Germinal center (tissue), 1 donor: ENCODE data around the gene NEDD4L.
"Not testable (repeated sequence)": the region's sequence is repeated elsewhere in the genome, so short reads cannot be mapped to it uniquely, and the experiment has no call there.

Experiments
- DNase-seq: peaks from one replicate; pipeline ENCODE4 v3.0.0; 2012; ENCODE audit warnings: mixed read lengths, low spot score

NEDD4L gene

DNA sequence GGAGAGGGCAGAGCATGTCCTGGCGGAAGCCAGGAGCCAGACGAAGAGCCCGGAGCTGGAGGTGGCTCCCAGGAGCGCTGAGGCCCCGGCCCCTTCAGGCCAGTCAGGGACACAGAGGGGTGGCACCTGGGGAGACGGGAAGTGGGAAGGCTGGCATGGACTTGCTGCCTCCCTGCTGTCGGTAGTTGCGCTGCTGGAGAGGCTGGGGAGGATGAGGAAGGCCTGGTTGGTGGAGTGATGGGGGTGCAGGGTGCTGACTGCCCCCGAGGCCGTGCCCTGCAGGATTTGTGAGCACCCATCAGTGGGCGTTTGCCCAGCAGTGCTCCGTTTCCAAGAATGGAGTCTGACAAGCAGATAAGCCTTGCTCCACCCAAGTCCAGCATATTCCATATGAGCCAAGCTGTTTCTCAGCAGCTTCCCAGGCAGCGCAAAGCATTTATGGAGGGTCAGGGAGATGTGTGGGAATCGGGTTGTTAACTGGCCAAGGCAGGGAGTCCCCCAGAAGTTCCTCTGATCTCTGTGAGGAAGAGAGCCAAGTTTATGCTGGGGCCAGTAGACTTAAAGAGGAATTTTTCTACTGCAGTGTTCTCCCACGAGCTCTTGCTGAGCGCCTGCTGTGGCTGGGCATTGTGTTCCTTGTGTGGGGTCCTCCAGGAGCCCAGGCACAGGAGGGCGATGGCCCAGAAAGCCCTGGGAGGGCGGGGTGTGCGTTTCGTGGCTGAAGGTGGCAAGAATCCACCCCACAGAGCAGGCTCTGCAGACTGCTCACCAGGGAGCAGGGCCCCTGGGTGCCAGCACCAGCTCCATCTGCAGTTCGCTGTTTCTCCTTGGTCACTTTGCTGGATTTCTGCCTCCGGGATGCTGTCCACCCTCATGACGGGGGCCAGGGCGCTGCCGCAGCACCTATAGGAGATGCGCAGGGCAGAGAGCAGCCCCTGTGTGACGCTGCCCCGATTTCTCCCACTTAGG, 334.7 kb downstream of the NEDD4L start:
- no peak for DNase-seq

DNA sequence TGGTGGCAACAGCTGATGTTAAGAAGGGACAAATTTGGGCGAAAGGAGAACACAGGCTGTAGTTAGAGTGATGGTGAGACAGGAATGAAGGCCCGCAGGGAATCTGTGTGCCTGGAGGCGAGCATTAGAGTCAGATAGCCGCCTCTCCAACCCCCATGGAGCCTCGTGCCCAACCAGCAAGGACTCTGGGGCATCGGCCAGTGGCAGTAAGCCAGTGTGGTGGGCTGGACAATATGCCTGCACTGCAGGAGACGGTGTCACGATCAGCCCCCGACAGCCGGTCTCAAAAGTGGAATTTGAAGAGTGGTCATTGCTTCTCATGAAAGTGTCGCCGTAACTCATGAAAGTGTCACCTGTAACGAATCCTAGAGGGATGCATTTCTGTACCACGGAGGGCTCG, 335.4 kb downstream of the NEDD4L start:
- no peak for DNase-seq

DNA sequence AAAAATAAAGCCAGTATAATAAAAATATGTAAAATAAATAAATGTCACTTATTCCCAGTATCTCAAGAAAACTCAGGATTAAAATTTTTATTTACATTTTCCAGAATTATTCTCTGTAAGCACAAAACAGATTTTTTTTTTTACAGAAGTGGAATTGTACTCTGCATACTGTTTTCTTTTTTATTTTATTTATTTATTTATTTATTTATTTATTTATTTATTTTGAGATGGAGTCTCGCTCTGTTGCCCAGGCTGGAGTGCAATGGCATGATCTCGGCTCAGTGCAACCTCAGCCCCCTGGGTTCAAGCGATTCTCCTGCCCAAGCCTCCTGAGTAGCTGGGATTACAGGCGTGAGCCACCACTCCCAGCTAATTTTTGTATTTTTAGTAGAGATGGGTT, 336.1 kb downstream of the NEDD4L start:
- not testable (repeated sequence) for DNase-seq

DNA sequence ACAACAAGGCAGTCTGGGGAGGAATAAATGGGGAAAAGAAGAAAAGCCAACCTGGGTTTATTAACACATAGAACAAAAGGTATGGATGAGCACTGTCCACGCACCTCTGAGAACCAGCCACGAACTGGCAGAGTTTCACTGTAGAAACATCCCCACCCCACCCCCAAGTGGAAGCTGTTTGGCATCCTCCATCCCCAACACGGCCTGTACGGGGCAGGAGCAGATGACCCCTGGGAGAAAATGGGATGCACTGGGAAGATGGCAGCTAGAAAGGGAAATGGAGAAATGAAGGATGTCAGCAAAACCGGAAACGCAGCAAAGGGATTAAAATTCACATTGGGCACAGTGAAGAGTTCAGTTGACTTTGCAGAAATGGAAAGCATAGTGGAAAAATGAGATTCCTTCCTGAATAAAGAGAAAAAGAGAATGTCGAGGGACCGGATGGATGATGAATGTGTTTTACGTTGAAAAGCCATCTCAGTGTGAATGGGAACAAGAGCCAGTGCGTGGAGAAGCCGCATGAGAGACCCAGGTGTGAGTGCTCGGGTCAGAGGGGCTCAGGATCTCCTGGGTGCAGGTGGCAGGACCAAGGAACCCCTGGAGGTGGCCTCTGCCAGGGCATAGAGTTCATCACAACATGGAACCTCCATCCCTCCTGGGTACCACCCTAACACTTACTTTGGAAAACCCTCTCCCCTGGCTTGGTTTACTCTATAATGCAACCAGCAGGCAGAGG, 337.8 kb downstream of the NEDD4L start:
- no peak for DNase-seq

DNA sequence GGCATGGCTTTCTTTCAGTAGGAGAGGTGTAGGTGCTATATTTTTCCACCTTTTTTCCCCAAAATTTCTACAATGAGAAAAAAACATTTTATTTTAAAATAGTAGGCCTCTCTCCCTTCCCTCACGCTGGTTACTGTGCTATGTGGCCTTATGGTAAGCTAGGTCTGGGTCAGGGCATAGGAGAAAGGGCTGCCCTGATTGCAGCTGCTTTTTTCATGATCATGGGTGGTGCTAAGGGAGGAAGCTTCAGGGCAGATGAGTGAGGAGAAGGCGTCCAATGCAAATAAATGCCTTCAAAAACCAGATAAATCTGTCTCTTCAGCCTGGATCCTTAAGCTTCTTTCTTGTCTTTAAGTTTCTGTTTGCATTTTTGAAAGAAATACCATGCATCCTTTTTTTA, 338.4 kb downstream of the NEDD4L start:
- no peak for DNase-seq

DNA sequence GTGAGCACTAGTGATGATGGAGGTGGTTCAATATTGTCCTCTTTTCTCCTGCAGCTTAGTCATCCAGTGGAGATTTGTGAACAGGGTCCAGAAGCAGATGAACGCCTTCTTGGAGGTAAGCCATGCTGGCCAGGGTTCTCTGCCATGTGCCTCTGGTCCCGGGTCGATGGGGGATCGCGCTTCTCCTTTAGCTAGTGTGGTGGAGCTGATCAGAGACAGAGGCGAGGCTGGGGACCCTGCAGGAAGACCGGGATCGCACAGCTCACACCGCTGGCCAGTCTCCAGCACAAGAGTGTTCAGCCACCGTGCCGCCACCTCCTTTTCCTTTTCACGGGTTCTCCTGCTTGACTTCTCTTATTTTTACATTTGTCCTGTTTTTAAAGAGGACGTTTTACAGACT, 341.4 kb downstream of the NEDD4L start:
- no peak for DNase-seq

DNA sequence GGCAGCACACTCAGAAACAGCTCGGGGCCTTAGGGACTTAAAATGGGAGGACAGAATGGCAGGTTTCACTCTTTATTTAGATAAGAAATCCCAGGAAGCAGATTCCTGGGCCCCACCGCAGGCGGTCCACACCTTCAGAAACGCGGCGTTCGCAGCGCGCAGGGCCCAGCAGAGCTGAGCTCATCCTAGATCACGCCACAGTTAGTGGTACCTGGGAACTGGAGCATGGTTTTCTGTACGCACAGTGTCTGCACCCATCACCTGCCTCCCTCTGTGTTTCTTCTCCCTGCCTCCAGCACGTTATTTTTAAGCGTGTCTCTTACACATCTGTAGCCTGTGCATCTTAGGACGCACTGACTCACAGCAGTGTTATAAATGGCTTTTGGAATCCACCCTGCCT, 342.8 kb downstream of the NEDD4L start:
- no peak for DNase-seq

DNA sequence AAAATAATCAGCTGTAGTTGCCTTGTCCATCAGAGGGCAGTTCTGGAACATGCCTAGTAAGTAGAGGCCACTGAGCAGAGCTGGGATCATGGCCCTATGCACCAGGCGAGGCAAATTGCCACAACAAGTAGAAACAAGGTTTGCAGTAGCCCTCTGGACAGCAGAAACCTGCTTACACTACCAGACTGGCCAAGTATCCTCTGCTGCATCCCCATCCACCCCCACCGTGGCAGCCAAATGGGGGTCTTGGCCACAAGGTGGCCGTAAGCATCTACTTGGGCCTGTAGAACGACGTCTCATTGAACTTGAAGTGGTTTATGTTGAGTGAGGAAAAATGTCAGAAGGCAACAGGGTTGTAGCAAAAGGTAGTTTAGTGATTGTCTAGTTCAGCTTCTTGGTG, 343.7 kb downstream of the NEDD4L start:
- no peak for DNase-seq

DNA sequence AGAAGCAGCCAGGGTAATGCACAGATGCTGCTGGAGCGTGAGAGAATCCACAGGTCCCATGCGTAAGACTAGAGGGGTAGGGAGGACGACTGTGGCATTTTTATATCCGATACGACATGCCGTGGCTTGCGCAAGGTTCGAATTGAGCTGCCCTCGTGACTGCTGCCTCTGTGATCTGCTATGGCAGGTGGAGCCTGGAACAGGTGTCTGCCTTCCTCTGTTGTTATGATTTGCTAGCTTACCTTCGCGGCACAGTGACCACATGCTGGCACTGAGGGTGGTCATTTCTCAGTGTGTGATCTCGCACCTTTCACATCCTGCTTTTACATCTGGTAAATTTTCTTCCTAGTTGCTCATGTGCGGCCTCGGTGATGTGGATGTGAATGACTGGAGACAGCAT, 344.7 kb downstream of the NEDD4L start:
- DNase-seq: no peak

DNA sequence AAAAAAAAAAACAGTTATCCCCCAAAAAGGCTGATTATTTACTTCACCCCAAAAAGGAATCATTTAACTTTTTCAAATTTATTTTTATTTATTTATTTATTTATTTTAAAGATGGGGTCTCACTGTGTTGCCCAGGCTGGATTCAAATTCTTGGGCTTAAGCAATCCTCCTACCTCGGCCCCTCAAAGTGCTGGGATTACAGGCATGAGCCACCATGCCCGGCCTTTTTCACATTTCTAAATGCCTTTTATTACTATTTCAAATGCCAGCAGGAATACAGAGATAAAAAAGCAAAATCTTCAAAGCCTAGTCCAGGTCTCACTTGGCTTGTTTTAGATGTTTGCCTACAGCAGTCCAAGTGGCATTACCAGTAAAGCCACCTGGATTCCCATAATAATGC, 345.7 kb downstream of the NEDD4L start:
- no peak for DNase-seq

DNA sequence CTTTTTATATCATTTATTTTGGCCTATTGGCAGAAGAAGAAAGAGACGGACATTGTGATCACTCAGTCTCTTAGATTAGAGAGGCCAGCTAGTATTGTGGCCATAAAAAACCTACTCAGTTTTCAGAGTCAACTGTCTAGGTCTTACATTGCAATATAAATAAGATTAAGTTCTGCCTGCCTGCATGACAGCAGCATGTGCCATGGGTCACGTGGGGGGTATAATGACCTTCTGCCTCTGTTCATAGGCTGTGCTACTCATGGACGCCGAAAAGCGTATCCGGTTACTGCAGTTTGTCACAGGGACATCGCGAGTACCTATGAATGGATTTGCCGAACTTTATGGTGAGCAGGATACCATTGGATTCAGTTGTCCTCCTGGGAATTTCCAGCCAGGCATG, 346.4 kb downstream of the NEDD4L start:
- no peak for DNase-seq

DNA sequence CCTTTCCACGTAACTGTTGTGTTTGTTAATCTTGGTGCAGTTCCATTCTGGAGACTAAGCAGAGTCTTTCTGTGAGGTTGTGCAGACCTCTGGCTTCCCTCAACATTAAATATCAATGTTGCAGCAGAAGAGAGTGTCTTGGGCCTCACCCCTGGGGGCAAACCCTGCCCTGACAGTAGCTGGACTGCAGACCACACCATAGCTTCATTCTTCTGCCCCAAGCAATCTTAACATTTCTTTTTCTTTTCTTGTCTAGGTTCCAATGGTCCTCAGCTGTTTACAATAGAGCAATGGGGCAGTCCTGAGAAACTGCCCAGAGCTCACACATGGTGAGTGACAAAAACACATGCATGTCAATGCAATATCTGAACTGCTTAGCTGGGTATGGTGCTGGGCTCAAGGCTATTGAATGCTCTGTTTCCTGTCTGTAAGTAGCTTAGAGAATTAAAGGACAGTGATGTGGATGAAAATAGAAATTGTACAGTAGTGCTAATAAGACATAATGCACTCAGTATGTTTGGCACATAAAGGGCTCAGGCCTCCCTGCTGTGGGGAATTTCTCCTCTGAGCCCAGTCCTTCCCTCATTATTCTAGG, 347.3 kb downstream of the NEDD4L start:
- no peak for DNase-seq

DNA sequence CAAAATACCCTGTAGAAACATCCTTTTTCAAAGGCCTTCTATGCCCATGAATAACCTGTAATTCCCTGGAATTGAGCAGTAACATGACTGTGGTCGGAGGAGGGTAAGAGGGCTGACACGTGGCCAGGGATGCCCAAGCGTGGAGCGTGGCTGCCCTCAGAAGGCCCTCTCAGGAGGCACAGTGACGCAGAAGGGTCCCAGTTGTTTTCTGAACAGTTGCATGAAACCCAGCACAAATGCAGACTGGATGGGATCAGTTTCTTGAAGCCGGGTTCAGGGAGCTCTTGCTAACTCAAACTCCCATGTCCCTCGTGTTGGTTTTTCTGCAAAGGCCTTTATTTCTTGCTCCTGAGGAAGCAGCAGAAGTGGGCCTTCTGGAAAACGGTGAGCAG, 347.9 kb downstream of the NEDD4L start:
- no peak for DNase-seq

DNA sequence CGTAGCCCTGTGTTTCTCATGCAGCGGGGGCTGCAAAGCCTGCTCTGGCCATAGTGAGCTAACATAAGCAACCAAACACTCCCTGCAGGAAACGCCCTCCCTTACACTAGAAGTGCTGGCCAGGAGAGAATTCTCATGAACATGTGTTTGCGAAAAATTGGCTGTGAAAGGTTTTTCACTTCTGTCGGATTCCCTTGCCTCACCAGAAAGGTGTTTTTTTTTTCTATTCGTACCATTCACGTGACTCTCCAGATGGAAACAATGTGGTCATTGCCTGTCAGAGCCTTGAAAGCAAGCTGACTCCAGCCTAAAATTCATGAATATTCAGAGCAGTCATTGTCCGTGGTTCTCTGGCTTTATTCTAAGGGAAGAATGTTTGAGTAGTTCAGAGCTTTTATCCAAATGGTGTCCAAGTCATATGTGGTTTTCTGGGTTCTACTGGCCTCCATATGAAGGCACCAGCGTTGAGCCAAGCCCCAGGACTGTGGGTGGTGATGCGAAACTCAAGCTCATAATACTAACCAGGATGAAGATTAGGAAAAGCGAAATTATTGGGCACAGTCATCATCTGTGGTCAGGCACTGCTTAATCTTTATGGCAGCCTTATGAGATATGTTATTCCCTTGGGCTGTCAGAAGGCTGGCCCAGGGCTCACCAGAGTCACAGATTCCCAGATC, 348.4 kb downstream of the NEDD4L start:
- DNase-seq: no peak

DNA sequence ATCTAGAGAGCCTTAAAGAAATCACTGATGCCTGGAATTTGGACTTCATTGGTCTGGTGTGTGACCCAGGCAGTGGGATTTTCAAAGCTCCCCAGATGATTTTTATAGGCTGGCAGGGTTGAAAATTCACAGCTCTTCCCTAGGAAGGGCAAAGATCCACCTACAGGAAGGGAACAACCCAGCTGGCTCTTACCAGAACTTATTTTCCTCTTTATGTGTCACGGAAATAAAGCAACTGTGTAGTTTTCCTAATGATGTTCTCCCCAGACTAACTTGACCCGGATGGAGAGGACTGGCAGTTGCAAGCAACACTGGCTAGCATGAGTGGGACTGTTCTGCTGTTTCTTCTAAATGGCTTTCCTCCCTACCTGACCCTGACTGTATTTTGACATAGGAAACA, 349.3 kb downstream of the NEDD4L start:
- DNase-seq: no peak

DNA sequence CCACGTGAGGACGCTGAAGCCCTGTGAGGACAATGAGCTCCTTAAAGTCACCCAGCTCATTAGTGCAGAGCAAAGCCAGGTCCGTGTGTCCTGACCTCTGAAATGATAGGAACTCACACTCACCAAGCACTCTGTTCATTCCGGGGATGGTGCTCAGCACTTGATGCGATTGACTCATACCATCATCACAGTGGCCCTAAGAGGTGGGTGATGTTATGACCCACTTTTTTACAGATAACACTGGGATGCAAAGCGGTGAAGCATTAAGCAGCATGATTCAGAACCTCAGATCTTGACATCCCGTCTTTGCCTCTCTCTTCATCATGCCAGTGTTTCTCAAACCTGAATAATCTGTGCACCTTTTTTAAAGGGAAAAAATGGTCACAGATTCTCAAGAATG, 350.0 kb downstream of the NEDD4L start:
- DNase-seq: no peak

DNA sequence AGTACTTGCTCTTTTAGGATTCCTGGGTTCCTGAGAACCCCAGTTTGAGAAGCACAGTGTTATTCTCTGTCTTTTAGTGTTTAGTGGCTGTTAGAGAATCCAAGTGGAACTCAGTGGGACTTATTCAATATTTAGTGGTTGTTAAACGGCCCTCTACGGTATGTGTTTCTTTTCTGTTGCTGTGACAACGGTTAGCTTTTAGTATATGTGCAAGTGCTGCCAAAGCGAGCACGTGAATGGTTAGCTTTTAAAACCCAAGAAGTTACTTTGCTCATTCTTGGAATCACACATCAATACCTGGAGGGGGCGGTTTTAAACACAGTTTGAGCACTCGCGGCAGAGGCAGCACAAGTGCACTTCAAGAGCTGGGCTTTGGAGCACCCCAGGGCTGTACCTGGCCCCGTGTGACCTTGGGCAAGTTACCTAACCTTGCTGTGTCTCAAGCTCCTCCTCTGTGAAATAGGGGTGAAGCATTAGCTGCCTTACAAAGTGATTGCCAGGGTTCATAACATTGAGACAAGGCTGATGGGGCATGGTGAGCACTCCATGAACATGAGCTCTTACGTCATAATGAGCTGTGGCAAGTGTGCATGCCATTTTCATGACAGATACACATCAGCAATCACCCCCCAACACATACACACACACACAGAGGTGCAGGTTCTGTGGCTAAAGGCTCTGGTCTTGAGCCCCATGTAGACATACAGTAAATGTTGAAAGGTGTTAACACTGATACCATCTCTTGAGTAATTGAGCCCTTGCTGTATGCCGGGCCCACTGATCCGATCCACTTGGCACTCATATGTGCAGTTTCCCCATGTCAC, 350.8 kb downstream of the NEDD4L start:
- no peak for DNase-seq

DNA sequence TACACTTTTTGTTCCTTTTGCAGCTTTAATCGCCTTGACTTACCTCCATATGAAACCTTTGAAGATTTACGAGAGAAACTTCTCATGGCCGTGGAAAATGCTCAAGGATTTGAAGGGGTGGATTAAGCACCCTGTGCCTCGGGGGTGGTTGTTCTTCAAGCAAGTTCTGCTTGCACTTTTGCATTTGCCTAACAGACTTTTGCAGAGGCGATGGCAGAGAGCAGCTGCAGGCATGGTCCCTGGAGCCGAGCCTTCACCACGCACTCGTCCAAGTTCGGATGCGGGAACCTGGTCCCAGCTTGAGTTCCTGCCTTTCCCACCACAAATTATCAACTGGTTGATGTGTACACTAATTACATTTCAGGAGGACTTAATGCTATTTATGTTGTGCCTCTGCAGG, 352.1 kb downstream of the NEDD4L start:
- DNase-seq: no peak

DNA sequence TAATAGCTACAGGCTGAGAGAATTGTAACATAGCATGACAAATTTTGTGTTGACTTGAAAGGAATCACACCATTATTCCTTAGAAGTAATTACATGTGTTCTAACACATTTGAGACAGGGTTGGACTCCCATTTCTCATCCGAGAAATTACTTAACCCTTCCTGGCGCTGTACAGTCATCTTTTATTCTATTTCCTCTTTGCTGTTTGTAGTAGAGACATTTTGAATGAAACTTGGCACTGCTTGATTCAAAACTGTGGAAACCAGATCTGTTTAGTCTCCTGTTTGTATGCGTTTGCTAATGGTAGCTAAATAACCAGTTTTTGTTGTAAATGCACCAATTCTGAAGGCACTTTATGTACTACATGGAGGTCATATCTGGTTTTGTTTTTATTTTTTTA, 352.9 kb downstream of the NEDD4L start:
- DNase-seq: no peak

DNA sequence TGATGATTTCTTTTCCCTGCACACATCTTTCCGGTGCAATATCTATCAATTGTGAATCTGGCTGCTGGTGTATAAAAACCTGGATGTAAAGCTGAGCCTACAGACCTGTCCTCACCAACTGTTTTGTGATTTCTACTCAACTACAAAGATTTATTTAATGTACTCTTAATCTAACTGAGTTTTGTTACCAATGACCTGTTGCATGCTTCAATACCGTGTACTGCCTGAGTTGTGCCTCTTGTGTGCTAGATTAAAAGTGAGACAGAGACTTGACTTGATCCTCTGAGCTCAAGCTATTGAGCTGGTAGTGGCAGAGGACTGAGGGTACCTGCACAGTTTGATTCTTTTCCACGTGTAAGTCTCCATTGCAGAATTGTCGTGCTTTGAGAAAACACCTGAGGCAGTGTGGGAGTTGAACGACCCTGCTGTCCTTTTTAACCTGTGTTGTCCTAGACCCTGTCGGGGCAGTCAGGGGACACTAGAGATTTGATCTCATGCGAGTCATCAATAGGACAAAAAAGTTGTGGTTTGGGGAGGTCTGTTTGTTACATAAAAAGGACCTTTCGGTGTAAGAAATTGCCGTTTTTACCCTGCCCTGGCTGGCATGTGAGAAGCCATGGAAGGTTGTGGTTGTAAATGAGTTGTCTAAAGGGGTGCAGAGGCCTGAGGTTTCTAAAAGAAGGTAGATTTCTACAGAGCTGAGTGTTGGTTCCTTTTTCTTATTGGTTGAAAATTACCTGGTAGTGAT, 353.5 kb downstream of the NEDD4L start:
- DNase-seq: no peak
